Endothelial cell of umbilical vein (primary cell): ENCODE measurements around the gene RHOV.

Experiments used
- EZH2 ChIP-seq: IDR thresholded peaks from 2 replicates; pipeline ENCODE4 v1.6.1; 2012; ENCODE audit warnings: borderline replicate concordance, low read depth, mild to moderate bottlenecking, moderate library complexity, low read length, inconsistent platforms; ENCODE audit not compliant: severe bottlenecking
- GATA2 ChIP-seq: IDR thresholded peaks from 2 replicates; pipeline ENCODE4 v1.7.0; 2011; ENCODE audit warnings: low read depth, mild to moderate bottlenecking, moderate library complexity, mixed read lengths, low read length; ENCODE audit not compliant: insufficient read length, insufficient read depth
- JUN ChIP-seq: IDR thresholded peaks from 2 replicates; pipeline ENCODE4 v1.6.1; 2011; ENCODE audit warnings: borderline replicate concordance, low read depth; ENCODE audit not compliant: insufficient read length, insufficient read depth
- MAX ChIP-seq: IDR thresholded peaks from 2 replicates; pipeline ENCODE4 v1.6.1; 2011; ENCODE audit not compliant: insufficient read depth, insufficient read length
- MYC ChIP-seq: IDR thresholded peaks from one replicate; pipeline ENCODE4 v1.6.1; 2011; ENCODE audit warnings: mild to moderate bottlenecking, low read depth, low read length
- POLR2A ChIP-seq: IDR thresholded peaks from 2 replicates; pipeline ENCODE4 v1.6.1; 2012; ENCODE audit warnings: low read depth, mild to moderate bottlenecking, control low read depth, low read length
- POLR2AphosphoS5 ChIP-seq: IDR thresholded peaks from 2 replicates; pipeline ENCODE4 v1.6.1; 2012; ENCODE audit warnings: low read depth, mild to moderate bottlenecking, control low read depth, low read length, moderate library complexity; ENCODE audit not compliant: insufficient read depth
- TF ChIP-seq, protein P1 (sequence below), 2 donors: IDR thresholded peaks; 1 replicate in 1 of 2; 2 replicates in 1 of 2; pipeline ENCODE4 v1.5.1; 2011; ENCODE audit warnings: low read length in 2 of 2, mild to moderate bottlenecking in 2 of 2, moderate library complexity in 2 of 2, control low read depth in 1 of 2, inconsistent platforms in 1 of 2, low read depth in 1 of 2; ENCODE audit not compliant: insufficient read depth in 1 of 2; ENCODE audit errors: extremely low read depth in 1 of 2

DNA sequence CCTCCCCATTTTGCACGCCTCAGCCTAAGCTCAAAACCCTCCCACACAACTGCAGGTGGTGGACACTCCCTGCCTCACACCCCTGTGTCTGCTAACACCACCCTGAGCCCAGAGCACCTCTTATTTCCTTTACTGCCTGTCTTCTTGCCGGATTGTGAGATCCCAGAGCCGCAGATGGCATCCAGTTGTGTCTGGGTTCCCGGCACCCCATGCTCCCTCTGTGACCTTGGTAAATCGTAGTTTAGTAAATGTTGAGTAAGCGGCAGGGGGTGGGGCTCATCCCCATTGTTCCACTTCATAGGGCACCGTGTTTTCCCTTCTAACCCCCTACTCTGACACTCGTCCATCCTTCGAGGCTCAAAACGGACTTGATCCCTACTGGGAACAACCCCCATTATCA is 15.3 kb downstream of the RHOV start:
- TF ChIP-seq, protein P1, sequence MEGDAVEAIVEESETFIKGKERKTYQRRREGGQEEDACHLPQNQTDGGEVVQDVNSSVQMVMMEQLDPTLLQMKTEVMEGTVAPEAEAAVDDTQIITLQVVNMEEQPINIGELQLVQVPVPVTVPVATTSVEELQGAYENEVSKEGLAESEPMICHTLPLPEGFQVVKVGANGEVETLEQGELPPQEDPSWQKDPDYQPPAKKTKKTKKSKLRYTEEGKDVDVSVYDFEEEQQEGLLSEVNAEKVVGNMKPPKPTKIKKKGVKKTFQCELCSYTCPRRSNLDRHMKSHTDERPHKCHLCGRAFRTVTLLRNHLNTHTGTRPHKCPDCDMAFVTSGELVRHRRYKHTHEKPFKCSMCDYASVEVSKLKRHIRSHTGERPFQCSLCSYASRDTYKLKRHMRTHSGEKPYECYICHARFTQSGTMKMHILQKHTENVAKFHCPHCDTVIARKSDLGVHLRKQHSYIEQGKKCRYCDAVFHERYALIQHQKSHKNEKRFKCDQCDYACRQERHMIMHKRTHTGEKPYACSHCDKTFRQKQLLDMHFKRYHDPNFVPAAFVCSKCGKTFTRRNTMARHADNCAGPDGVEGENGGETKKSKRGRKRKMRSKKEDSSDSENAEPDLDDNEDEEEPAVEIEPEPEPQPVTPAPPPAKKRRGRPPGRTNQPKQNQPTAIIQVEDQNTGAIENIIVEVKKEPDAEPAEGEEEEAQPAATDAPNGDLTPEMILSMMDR (IDR thresholded peaks at IDR 0.05; ENCODE audit: extremely low read depth in 1 of 2, insufficient read depth in 1 of 2, low read depth in 1 of 2, low read length in 2 of 2), result no peak
- no peak for TF ChIP-seq MAX
- no peak for TF ChIP-seq EZH2
- TF ChIP-seq POLR2AphosphoS5, result no peak
- TF ChIP-seq GATA2, result no peak
- TF ChIP-seq POLR2A, result no peak
- no peak for TF ChIP-seq MYC
- no peak for TF ChIP-seq JUN
